Neural cell (in vitro differentiated cells): ENCODE measurements around the gene SARS2. TPM values are rescaled to one million over a fixed set of nuclear protein-coding genes. Genes with fewer than 3 reads are reported as not detected.

Experiments
- H2AFZ ChIP-seq: fragments of 200-600, 300-800 bp; sonication (generic), shearing (Covaris generic); 2 replicates; pipeline ENCODE4 v1.6.0; 2014; ENCODE audit warnings: low read depth, mild to moderate bottlenecking, antibody characterized with exemption, low read length, moderate library complexity
- H3F3A ChIP-seq: fragments of 200-600 bp; shearing (Covaris generic); 2 replicates; pipeline ENCODE4 v1.6.1; 2016; ENCODE audit warnings: mild to moderate bottlenecking, moderate library complexity, mixed read lengths, antibody characterized with exemption, low read length; ENCODE audit not compliant: insufficient read depth, poor library complexity, severe bottlenecking
- H3K27ac ChIP-seq: fragments of 200-600, 300-800 bp; sonication (generic), shearing (Covaris generic); 2 replicates; pipeline ENCODE4 v1.5.1; 2014; ENCODE audit warnings: mild to moderate bottlenecking, low read length, moderate library complexity
- H3K27me3 ChIP-seq: fragments of 300-800, 200-600 bp; sonication (generic), shearing (Covaris generic); 2 replicates; pipeline ENCODE4 v1.6.0; 2014; ENCODE audit warnings: mild to moderate bottlenecking, low read depth, low read length, moderate library complexity; ENCODE audit not compliant: insufficient read depth
- H3K36me3 ChIP-seq: fragments of 300-800, 200-600 bp; sonication (generic), shearing (Covaris generic); 2 replicates; pipeline ENCODE4 v1.5.1; 2014; ENCODE audit warnings: mild to moderate bottlenecking, antibody characterized with exemption, low read length, moderate library complexity; ENCODE audit not compliant: insufficient read depth
- H3K4me2 ChIP-seq: fragments of 300-800, 200-600 bp; sonication (generic), shearing (Covaris generic); 2 replicates; pipeline ENCODE4 v1.6.0; 2014; ENCODE audit warnings: mild to moderate bottlenecking, low read length
- H3K4me3 ChIP-seq: fragments of 300-800, 200-600 bp; sonication (generic), shearing (Covaris generic); 2 replicates; pipeline ENCODE4 v1.5.1; 2014; ENCODE audit warnings: mild to moderate bottlenecking, low read length, moderate library complexity
- H3K79me2 ChIP-seq: fragments of 200-600 bp; shearing (Covaris generic); replicated peaks from 2 replicates; pipeline ENCODE4 v1.6.0; 2014; ENCODE audit warnings: mild to moderate bottlenecking, low read length, moderate library complexity; ENCODE audit not compliant: insufficient read depth
- H3K9ac ChIP-seq: fragments of 300-800, 200-600 bp; sonication (generic), shearing (Covaris generic); 2 replicates; pipeline ENCODE4 v1.6.1; 2016; ENCODE audit warnings: mild to moderate bottlenecking, low read length, mixed read lengths
- H3K9me2 ChIP-seq: fragments of 200-600 bp; shearing (Covaris generic); 2 replicates; pipeline ENCODE4 v1.6.1; 2016; ENCODE audit warnings: mild to moderate bottlenecking, low read length, mixed read lengths; ENCODE audit not compliant: insufficient read depth
- H3K9me3 ChIP-seq: fragments of 200-600, 300-800 bp; sonication (generic), shearing (Covaris generic); 2 replicates; pipeline ENCODE4 v1.6.1; 2016; ENCODE audit warnings: mild to moderate bottlenecking, mixed run types, low read length, moderate library complexity, mixed read lengths
- H4K20me1 ChIP-seq: fragments of 200-600 bp; shearing (Covaris generic); 2 replicates; pipeline ENCODE4 v1.6.1; 2016; ENCODE audit warnings: mild to moderate bottlenecking, mixed run types; ENCODE audit not compliant: insufficient read depth
- EP300 ChIP-seq: fragments of 450-650 bp; conservative IDR thresholded peaks from 2 replicates; pipeline ENCODE4 v1.6.1; 2014; ENCODE audit warnings: antibody characterized with exemption, mild to moderate bottlenecking, moderate library complexity; ENCODE audit not compliant: poor library complexity, severe bottlenecking
- EZH2 ChIP-seq: fragments of 200-600, 300-800 bp; shearing (Covaris generic), sonication (generic); IDR thresholded peaks from 2 replicates; pipeline ENCODE4 v1.6.1; 2014; ENCODE audit warnings: antibody characterized with exemption, low read length, borderline replicate concordance, mild to moderate bottlenecking; ENCODE audit not compliant: insufficient read depth, poor library complexity, severe bottlenecking
- MXI1 ChIP-seq: fragments of 450-650 bp; conservative IDR thresholded peaks from 2 replicates; pipeline ENCODE4 v1.6.1; 2014; ENCODE audit warnings: antibody characterized with exemption, mild to moderate bottlenecking; ENCODE audit not compliant: poor library complexity, severe bottlenecking
- POLR2AphosphoS5 ChIP-seq: IDR thresholded peaks from 2 replicates; pipeline ENCODE4 v1.6.1; 2012
- RAD21 ChIP-seq: fragments of 450-650 bp; conservative IDR thresholded peaks from 2 replicates; pipeline ENCODE4 v1.6.1; 2014; ENCODE audit warnings: antibody characterized with exemption, mild to moderate bottlenecking, moderate library complexity
- SMC3 ChIP-seq: fragments of 450-650 bp; conservative IDR thresholded peaks from 2 replicates; pipeline ENCODE4 v1.6.1; 2014; ENCODE audit warnings: antibody characterized with exemption, mild to moderate bottlenecking, moderate library complexity; ENCODE audit not compliant: poor library complexity
- TAF1 ChIP-seq: IDR thresholded peaks from 2 replicates; pipeline ENCODE4 v1.6.1; 2012; ENCODE audit warnings: low read depth
- polyA plus RNA-seq: library from polyadenylated mRNA; depleted of rRNA; stranded (reverse); fragments of >200 nt; gene quantifications from 2 replicates; pipeline ENCODE4 v1.2.3, GENCODE V29; 2014
- TF ChIP-seq, protein P1 (sequence below): fragments of 450-650 bp; IDR thresholded peaks from 2 replicates; pipeline ENCODE4 v1.5.1; 2014; ENCODE audit warnings: antibody characterized with exemption, mild to moderate bottlenecking, moderate library complexity; ENCODE audit not compliant: poor library complexity, severe bottlenecking
- TF ChIP-seq, protein P2 (sequence below): IDR thresholded peaks from 2 replicates; pipeline ENCODE4 v1.6.1; 2012; ENCODE audit warnings: borderline replicate concordance

Gene SARS2
- polyA plus RNA-seq, 1 donor from 2014 or later: 14.6 TPM

DNA sequence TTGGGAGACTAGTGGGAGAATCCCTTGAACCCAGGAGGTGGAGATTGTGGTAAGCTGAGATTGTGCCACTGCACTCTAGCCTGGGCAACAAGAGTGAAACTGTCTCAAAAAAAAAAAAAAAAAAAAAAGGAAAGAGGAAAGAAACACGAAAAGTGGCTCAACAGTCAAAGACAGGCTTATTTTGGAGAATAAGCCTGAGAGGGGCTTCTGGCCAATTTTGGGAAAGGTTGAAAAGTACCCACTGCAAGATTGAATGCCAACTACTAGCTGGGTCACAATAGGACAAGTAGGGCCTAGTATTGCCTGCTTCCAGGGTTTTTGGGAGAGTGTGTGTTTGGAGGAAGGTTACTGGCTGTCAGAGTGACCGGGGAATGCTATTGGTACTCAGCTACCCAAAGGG, 27.7 kb upstream of the SARS2 start:
- Histone ChIP-seq H3K79me2 (no peaks in the 10 kb centered on the region), H3K9me2 (no peaks in the 10 kb centered on the region)
- TF ChIP-seq MXI1: no peak
- TF ChIP-seq TAF1: no peak
- TF ChIP-seq, protein P1, sequence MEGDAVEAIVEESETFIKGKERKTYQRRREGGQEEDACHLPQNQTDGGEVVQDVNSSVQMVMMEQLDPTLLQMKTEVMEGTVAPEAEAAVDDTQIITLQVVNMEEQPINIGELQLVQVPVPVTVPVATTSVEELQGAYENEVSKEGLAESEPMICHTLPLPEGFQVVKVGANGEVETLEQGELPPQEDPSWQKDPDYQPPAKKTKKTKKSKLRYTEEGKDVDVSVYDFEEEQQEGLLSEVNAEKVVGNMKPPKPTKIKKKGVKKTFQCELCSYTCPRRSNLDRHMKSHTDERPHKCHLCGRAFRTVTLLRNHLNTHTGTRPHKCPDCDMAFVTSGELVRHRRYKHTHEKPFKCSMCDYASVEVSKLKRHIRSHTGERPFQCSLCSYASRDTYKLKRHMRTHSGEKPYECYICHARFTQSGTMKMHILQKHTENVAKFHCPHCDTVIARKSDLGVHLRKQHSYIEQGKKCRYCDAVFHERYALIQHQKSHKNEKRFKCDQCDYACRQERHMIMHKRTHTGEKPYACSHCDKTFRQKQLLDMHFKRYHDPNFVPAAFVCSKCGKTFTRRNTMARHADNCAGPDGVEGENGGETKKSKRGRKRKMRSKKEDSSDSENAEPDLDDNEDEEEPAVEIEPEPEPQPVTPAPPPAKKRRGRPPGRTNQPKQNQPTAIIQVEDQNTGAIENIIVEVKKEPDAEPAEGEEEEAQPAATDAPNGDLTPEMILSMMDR: no peak
- TF ChIP-seq EZH2: no peak
- no peak for TF ChIP-seq SMC3

DNA sequence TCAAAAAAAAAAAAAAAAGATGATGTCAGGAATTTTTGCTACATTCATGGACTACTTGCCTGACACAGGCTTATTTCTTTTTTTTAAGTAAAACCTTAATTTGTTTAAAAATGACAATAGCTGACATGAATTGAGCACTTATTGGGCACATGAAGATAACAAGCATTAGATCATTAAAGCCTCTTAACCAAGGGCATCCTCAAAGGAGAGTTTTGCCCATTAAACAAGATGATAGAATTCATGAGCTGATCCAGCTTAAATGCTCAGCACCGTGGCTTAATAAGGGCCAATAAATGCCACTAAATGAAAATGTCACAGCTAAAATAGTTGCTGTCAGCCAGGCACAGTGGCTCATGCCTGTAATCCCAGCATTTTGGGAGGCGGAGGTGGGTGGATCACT, 25.7 kb upstream of the SARS2 start:
- H3K9me3 ChIP-seq: no peaks in the 10 kb centered on the region
- H3K27me3 ChIP-seq: no peaks in the 10 kb centered on the region
- H4K20me1 ChIP-seq: no peaks in the 10 kb centered on the region
- no peak overlapping the region for H3K27ac ChIP-seq
- no peaks in the 10 kb centered on the region for H3K36me3 ChIP-seq
- no peak overlapping the region for H3K4me3 ChIP-seq
- H2AFZ ChIP-seq: no peak overlapping the region
- TF ChIP-seq POLR2AphosphoS5 (no peak), TAF1 (no peak), SMC3 (no peak), MXI1 (no peak), EZH2 (no peak), RAD21 (no peak), EP300 (no peak)
- TF ChIP-seq, protein P1: no peak
- TF ChIP-seq, protein P2, sequence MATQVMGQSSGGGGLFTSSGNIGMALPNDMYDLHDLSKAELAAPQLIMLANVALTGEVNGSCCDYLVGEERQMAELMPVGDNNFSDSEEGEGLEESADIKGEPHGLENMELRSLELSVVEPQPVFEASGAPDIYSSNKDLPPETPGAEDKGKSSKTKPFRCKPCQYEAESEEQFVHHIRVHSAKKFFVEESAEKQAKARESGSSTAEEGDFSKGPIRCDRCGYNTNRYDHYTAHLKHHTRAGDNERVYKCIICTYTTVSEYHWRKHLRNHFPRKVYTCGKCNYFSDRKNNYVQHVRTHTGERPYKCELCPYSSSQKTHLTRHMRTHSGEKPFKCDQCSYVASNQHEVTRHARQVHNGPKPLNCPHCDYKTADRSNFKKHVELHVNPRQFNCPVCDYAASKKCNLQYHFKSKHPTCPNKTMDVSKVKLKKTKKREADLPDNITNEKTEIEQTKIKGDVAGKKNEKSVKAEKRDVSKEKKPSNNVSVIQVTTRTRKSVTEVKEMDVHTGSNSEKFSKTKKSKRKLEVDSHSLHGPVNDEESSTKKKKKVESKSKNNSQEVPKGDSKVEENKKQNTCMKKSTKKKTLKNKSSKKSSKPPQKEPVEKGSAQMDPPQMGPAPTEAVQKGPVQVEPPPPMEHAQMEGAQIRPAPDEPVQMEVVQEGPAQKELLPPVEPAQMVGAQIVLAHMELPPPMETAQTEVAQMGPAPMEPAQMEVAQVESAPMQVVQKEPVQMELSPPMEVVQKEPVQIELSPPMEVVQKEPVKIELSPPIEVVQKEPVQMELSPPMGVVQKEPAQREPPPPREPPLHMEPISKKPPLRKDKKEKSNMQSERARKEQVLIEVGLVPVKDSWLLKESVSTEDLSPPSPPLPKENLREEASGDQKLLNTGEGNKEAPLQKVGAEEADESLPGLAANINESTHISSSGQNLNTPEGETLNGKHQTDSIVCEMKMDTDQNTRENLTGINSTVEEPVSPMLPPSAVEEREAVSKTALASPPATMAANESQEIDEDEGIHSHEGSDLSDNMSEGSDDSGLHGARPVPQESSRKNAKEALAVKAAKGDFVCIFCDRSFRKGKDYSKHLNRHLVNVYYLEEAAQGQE: no peak
- no peak overlapping the region for H3K4me2 ChIP-seq
- no peaks in the 10 kb centered on the region for H3F3A ChIP-seq
- no peak overlapping the region for H3K9ac ChIP-seq
- H3K9me2 ChIP-seq: no peaks in the 10 kb centered on the region
- H3K79me2 ChIP-seq: no peaks in the 10 kb centered on the region

More for the DNA sequence above, 27.7 kb upstream of the SARS2 start:
- Histone ChIP-seq H3K27me3 (no peaks in the 10 kb centered on the region), H3K4me3 (no peak overlapping the region), H3K9me3 (no peaks in the 10 kb centered on the region), H3K4me2 (no peak overlapping the region), H3K9ac (no peak overlapping the region), H3K27ac (no peak overlapping the region), H3K36me3 (no peaks in the 10 kb centered on the region), H2AFZ (no peak overlapping the region), H3F3A (no peaks in the 10 kb centered on the region), H4K20me1 (no peaks in the 10 kb centered on the region)
